Measurements from ENCODE around the gene FBL.
"Not testable (repeated sequence)": the region's sequence is repeated elsewhere in the genome, so short reads cannot be mapped to it uniquely, and the experiment has no call there.

The FBL gene

DNA sequence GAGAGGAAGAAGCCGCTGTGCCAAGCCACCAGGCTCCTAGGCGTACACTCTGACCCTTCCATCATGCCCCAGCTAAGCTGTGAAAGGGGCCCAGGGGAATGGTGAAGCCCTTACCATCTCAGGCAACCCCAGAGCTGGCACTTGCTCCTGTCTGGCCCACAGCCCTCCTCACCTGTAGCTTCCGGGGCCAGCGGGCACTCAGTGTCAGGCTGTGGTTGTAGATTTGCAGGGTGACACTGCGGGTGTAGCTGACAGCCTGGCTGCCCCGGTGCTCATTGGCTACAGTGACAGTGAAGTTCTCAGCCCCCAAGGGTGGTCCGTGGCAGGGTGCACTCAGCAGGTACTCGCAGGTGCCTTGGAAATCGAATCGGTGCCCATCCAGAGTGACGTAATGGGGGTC is 30.3 kb upstream of the FBL start:
- not testable (repeated sequence) for DNase-seq

GRCh38 chr19:39875401-39875864 is 29.3 kb upstream of the FBL start:
- not testable (repeated sequence) for DNase-seq

GRCh38 chr19:39874404-39874803 is 28.2 kb upstream of the FBL start:
- DNase-seq = no peak

- no peak for DNase-seq
Observed at GRCh38 chr19:39873385-39873784, 27.2 kb upstream of the FBL start.

DNA sequence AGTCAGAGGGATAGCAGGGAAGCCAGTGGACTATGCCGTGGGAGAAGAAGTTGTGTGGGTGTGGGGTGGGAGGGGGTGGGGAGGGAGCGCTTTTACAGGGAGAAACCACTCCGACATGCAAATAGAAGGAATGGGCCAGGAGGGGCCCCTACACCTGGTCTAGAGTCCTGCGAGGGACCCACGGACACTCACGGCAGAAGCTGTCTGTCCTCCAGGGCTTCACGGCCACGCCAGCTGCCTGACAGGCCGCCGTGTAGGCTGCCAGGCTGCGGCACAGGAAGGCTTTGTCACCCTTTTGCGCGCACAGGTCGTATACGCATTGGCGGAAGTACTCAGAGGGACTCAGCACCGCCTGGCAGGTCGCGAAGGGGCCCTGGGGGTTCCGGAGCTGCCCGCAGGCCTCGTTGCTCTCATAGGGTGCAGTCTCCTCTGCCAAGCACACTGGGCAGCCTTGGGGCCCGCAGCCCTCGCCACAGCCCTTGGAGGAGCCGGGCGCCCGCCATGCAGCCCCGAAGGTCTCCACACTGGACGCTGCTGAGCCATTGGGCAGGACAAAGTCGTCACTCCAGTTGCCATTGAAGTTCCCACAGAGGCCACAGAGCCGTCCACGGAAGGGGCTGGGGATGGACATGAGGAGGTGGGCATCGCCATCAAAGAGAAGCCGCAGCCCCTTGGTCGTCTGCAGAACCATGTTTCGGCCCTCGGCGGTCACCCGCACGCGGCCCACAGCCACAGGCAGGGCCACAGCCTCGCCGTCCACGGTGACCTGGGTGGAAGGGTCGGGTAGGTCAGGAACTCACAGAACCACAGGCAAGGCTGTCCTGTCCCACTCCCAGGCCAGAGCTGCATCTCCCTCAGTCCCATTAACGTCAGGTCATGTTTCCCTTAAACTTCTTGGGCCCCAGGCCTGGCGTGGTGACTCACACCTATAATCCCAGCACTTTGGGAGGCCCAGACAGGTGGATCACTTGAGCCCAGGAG is 26.0 kb upstream of the FBL start:
- no peak for DNase-seq

- no peak for DNase-seq
Observed at GRCh38 chr19:39871362-39871761, 25.2 kb upstream of the FBL start.

DNA sequence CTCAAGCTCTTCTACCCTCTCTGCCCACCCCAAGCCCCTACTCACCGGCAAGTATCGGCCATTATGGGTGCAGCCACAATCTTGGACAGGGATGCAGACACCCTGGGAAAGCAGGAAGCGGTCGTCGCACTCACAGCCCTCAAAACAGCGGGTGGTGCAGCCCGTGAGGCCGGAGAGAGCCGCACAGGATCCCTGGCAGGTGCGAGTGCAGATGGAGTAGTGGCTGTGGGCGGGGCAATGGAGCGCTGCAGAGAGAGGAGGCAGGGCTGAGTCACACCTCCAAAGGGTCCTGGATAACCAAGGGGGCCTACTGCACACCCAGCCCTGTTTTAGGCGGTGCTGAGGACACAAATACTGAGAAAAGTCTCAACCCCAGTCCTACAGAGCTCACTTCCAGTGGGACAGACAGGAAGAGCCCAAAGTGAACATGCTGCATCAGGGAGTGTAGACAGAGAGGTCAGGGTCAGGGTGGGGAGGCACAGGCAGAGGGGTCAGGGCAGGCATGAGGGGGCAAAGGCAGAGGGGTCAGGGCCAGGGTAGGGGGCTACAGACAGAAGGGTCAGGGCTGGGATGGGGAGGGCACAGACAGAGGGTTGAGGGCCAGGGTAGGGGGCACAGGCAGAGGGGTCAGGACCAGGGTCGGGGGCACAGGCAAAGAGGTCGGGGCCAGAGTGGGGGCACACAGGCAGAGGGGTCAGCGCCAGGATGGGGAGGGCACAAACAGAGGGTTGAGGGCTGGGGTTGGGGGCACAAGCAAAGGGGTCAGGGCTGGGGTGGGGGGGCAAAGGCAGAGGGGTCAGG is 24.2 kb upstream of the FBL start:
- no peak for DNase-seq

GRCh38 chr19:39867952-39868351 is 21.8 kb upstream of the FBL start:
- no peak for DNase-seq

DNA sequence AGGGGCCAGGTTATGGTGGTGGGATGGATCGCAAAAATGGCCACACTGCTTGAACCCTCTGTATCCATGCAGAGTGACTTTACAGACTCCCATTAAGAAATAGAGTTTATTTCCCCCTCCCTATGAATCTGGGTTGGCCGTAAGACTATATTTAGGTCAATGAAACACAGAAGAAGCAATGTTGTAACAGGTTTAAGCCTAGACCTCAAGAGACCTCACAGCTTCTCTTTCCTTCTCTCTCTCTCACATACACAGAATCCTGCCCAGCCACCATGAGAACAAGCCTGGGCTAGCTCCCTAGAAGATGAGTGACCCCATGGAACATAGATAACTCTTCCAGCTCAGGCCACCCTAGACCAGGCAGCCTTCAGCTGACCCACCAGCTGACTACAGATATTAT is 21.0 kb upstream of the FBL start:
- no peak for DNase-seq

GRCh38 chr19:39865953-39866352 is 19.8 kb upstream of the FBL start:
- DNase-seq = no peak

GRCh38 chr19:39865186-39865585 is 19.0 kb upstream of the FBL start:
- DNase-seq = no peak

DNA sequence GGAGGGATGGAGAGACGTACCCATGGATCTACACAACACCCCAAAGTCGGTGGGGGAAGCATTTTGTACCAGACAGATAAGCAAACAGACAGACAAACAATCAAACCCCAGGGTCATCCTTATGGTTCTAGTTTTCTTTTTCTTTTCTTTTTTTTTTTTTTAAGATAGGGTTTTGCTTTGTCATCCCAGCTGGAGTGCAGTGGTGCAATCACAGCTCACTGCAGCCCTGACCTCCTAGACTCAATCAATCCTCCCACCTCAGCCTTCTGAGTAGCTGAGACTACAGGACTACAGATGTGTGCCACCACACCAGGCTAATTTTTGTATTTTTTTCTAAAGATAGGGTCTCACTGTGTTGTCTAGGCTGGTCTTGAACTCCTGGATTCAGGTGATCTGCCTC is 17.9 kb upstream of the FBL start:
- no peak for DNase-seq

DNA sequence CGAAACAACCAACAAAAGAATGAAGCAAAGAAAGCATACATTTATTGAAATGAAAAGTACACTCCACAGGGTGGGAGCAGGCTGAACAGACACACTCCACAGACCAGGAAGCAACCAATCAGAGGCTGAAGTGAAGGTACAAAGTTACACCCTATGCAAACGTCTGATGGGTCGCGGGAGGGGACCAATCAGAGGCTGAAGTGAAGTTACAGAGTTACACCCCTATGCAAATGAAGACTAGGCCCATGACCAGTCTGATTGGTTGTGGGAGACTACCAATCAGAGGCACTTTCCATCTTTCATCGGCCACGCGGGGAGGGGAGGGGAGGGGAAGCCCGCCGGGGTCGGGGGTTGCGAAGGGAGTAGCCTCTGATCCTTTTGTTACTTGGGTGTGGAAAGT is 12.4 kb upstream of the FBL start:
- DNase-seq = peak; percentile 55

GRCh38 chr19:39852882-39853281 is 6.7 kb upstream of the FBL start:
- no peak for DNase-seq

- DNase-seq = no peak
Observed at GRCh38 chr19:39850892-39851291, 4.7 kb upstream of the FBL start.

DNA sequence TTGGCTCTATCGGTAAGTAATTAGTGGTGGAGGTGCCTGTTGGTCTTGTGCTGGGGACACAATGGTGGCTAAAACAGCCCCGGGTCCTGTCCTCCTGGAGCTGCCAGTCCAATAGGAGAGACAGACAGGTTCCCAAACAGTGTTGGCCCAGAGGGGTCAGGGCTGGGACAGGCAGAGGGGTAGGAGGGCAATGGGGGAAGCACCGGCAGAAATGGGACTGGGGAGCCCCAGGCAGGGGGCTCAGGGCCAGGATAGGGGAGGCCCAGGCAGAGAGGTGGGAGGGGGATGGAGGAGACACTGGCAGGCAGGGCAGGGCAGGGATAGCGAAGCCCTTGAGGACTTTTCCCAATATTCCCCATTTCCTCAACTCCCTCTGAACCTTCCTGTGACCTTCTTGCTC is 2.2 kb upstream of the FBL start:
- DNase-seq = no peak

DNA sequence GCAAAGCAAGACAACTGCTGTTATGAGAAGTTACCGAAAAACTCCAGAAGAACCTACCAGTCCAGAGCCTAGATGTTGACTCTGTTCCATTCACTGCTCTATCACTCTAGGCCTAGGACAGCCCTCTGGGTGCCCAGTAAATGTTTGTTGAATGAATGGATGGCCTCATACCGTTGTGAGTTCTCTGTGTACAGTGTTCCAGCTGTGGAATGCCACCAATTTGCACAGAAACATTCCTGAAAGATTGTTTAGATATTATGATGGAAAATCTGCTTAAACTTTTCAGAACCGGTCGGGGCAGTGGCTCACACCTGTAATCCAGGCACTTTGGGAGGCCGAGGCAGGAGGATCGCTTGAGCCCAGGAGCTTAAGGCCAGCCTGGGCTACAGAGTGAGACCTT is 1.3 kb upstream of the FBL start:
- peak; percentile 27 for DNase-seq

- peak; percentile 40 for DNase-seq
Observed at GRCh38 chr19:39846678-39847486, 703 bp upstream of the FBL start.

- DNase-seq = peak; percentile 36
Observed at GRCh38 chr19:39845584-39845932, 621 bp downstream of the FBL start.

- no peak for DNase-seq
Observed at GRCh38 chr19:39845172-39845571, 1.0 kb downstream of the FBL start.

- DNase-seq = peak; percentile 60
Observed at GRCh38 chr19:39843919-39844793, 2.0 kb downstream of the FBL start.
